Spinal cord (tissue), 10 donors: ENCODE results near the gene SPTBN1. TPM values are rescaled to one million over a fixed set of nuclear protein-coding genes. Genes with fewer than 3 reads are reported as not detected.
A peak's percentile ranks its signal among the peaks of the same experiment; 100 is the strongest.

Experiments
- DNase-seq, 6 donors: peaks; one replicate each; pipeline versions ENCODE4 v3.0.0 to v3.0.0-alpha.2; 2013 to 2015; ENCODE audit warnings: low spot score in 6 of 6, low read depth in 4 of 6
- H3K27ac ChIP-seq: one replicate; pipeline ENCODE4 v1.5.1; 2013; ENCODE audit warnings: low read depth, low read length, control low read depth
- H3K27me3 ChIP-seq: one replicate; pipeline ENCODE4 v1.6.1; 2013; ENCODE audit warnings: low read length; ENCODE audit not compliant: control insufficient read depth, insufficient read depth
- H3K36me3 ChIP-seq: one replicate; pipeline ENCODE4 v1.6.1; 2013; ENCODE audit warnings: low read length; ENCODE audit not compliant: control insufficient read depth, insufficient read depth
- H3K4me1 ChIP-seq: one replicate; pipeline ENCODE4 v1.6.1; 2013; ENCODE audit warnings: low read length; ENCODE audit not compliant: control insufficient read depth, insufficient read depth
- H3K4me3 ChIP-seq: one replicate; pipeline ENCODE4 v1.5.1; 2013; ENCODE audit warnings: low read depth, low read length, control low read depth
- H3K9me3 ChIP-seq: one replicate; pipeline ENCODE4 v1.6.1; 2013; ENCODE audit warnings: low read length; ENCODE audit not compliant: control insufficient read depth, insufficient read depth
- WGBS: methylation state at CpG from one replicate; pipeline ENCODE4 v1.1.5; 2013; ENCODE audit warnings: missing lambda C conversion rate; ENCODE audit not compliant: insufficient coverage; 5-methylcytosine and 5-hydroxymethylcytosine counted together
- polyA plus RNA-seq, 2 donors: library from polyadenylated mRNA; unstranded; fragments of 120-200 nt; gene quantifications; one replicate each; pipeline ENCODE4 v1.2.1, GENCODE V29; 2013; ENCODE audit not compliant: insufficient read length in 2 of 2
- total RNA-seq, 2 donors: library from RNA; depleted of rRNA in 1 of 2; stranded (reverse); fragments of 120-200 nt in 1 of 2; fragments of >200 nt in 1 of 2; gene quantifications; one replicate each; pipeline versions ENCODE4 v1.2.3 to v1.2.4, GENCODE V29; 2013 to 2014
- donor health status: healthy.

The SPTBN1 gene
- total and polyA plus RNA-seq, 4 donors: 351 to 501 (median 426) TPM

DNA sequence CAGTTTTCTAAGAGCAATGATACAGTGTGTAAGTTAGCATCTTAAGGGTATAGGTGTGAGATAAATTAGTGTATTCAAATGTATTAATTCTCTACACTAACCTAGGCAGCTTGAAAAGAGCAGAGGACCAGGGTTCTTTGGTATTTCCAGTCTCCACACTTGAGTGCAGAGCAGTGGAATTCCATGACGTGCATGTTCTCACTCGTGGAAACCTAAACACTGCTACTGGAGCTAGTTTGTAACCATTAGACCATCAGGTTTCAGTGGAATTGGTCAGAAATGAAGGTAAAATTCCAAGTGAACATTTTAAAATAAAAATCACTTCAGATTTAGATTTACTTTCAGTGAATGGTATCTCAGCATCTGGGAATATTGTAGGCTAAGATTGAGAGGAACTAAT, 9.0 kb downstream of the SPTBN1 start:
- H3K9me3 ChIP-seq: no peaks in the 10 kb centered on the region
- no peak overlapping the region for H3K27ac ChIP-seq
- WGBS: 60% methylated on average over 1 of the region's 2 CpGs

GRCh38 chr2:54466870-54467269, 10.7 kb downstream of the SPTBN1 start:
- no peak overlapping the region for H3K4me3 ChIP-seq
- H3K4me1 ChIP-seq: peaks cover 10% of the 10 kb centered on the region
- peak overlapping the region; percentile 4 for H3K27ac ChIP-seq
- peak in 1 of 6 donors; percentile 37 for DNase-seq
- no peaks in the 10 kb centered on the region for H3K36me3 ChIP-seq
- 15% methylated on average over 4 of the region's 4 CpGs for WGBS
- no peaks in the 10 kb centered on the region for H3K27me3 ChIP-seq
- no peaks in the 10 kb centered on the region for H3K9me3 ChIP-seq

More for the DNA sequence above, 9.0 kb downstream of the SPTBN1 start:
- Histone ChIP-seq H3K27me3 (no peaks in the 10 kb centered on the region), H3K36me3 (no peaks in the 10 kb centered on the region), H3K4me1 (peaks cover 16% of the 10 kb centered on the region), H3K4me3 (no peak overlapping the region)
- DNase-seq: no peak

GRCh38 chr2:54468673-54469072, 12.5 kb downstream of the SPTBN1 start:
- peak overlapping the region; percentile 29 for H3K27ac ChIP-seq
- no peaks in the 10 kb centered on the region for H3K36me3 ChIP-seq
- WGBS: no CpG with 5 or more reads among the region's 2 CpGs
- H3K4me3 ChIP-seq: no peak overlapping the region
- peaks cover 13% of the 10 kb centered on the region for H3K4me1 ChIP-seq
- no peaks in the 10 kb centered on the region for H3K9me3 ChIP-seq
- no peaks in the 10 kb centered on the region for H3K27me3 ChIP-seq
- DNase-seq: no peak

DNA sequence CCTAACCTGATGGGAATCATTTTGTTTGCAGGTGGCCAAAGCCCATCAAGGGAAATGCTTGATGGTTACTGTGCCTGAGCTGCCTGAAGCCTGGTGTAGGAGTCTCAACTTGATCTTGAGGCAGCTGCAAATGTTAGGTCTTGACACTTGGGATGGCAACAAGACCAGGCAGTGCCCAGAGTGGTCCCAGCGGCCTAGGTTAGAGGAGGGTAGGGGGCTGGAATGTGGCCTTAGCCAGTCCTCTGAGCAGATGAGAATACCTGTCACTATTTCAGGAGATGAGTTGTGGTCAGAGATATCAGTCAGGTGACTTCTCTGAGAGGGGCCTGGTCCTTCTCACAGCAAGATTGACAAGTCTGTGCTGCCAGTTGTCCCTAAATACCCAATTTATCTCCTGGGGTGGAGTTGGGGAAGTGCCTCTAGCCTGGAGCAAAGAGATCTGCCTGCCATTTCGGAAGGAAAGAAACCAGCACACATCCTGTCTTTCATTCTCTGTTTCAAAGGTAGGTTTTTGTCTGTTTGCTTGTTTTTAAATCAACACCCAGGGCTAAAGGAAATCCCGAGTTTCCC, 13.4 kb downstream of the SPTBN1 start:
- H3K9me3 ChIP-seq: no peaks in the 10 kb centered on the region
- no peaks in the 10 kb centered on the region for H3K27me3 ChIP-seq
- H3K27ac ChIP-seq: peak overlapping the region; percentile 29
- H3K4me1 ChIP-seq: peaks cover 13% of the 10 kb centered on the region
- no peak overlapping the region for H3K4me3 ChIP-seq
- no peak for DNase-seq
- no peaks in the 10 kb centered on the region for H3K36me3 ChIP-seq
- WGBS: 90% methylated on average over 1 of the region's 3 CpGs

DNA sequence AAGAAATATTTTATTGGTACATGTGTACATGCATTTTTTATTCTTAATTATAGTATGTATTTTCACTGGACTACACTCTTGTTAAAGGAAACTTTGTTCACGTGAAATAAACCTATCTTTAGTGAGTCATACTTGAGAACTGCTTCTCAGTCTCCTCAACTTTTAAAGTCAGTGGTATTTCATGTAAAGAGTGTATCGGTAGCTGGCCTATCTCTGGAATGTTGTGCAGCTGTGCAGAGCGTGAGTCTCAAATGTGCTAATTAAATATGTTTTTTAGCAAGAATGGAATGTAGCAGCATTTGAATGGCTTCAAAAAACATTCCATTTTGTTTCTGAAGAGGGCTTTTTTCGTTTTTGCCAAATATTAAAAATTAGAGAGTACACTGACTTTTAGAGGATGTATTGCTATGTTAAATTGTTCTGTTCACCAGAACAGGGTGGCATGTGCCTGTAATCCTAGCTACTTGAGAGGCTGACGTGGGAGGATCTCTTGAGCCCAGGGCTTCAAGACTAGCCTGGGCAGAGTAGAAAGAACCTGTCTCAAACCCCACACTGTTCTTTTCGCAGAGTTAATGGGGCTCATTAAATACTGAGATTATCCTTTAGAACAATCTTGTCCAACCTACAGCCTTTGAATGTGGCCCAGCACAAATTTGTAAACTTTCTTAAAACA, 14.3 kb downstream of the SPTBN1 start:
- peaks cover 13% of the 10 kb centered on the region for H3K4me1 ChIP-seq
- no peak for DNase-seq
- no peaks in the 10 kb centered on the region for H3K9me3 ChIP-seq
- H3K4me3 ChIP-seq: no peak overlapping the region
- WGBS: 80% methylated on average over 2 of the region's 6 CpGs
- no peaks in the 10 kb centered on the region for H3K27me3 ChIP-seq
- H3K36me3 ChIP-seq: no peaks in the 10 kb centered on the region
- peak overlapping the region; percentile 29 for H3K27ac ChIP-seq

- Histone ChIP-seq H3K27ac (peak overlapping the region; percentile 43), H3K4me3 (no peak overlapping the region)
These were observed 15.1 kb downstream of the SPTBN1 start for GRCh38 chr2:54471221-54471711.

GRCh38 chr2:54473851-54474250, 17.7 kb downstream of the SPTBN1 start:
- Histone ChIP-seq H3K9me3 (no peaks in the 10 kb centered on the region), H3K27me3 (no peaks in the 10 kb centered on the region), H3K36me3 (no peaks in the 10 kb centered on the region), H3K4me1 (peaks cover 12% of the 10 kb centered on the region), H3K4me3 (no peak overlapping the region), H3K27ac (no peak overlapping the region)
- WGBS: 67% methylated on average over 1 of the region's 1 CpG
- no peak for DNase-seq

More at GRCh38 chr2:54471221-54471711, 15.1 kb downstream of the SPTBN1 start:
- H3K4me1 ChIP-seq: peaks cover 13% of the 10 kb centered on the region
- peak in 2 of 6 donors; percentile 84 to 86 for DNase-seq
- H3K9me3 ChIP-seq: no peaks in the 10 kb centered on the region
- H3K27me3 ChIP-seq: no peaks in the 10 kb centered on the region
- no peaks in the 10 kb centered on the region for H3K36me3 ChIP-seq
- WGBS: 9% methylated on average over 1 of the region's 1 CpG

GRCh38 chr2:54475285-54475684, 19.2 kb downstream of the SPTBN1 start:
- WGBS: 80% methylated on average over 1 of the region's 3 CpGs
- Histone ChIP-seq H3K9me3 (no peaks in the 10 kb centered on the region), H3K27ac (no peak overlapping the region)

DNA sequence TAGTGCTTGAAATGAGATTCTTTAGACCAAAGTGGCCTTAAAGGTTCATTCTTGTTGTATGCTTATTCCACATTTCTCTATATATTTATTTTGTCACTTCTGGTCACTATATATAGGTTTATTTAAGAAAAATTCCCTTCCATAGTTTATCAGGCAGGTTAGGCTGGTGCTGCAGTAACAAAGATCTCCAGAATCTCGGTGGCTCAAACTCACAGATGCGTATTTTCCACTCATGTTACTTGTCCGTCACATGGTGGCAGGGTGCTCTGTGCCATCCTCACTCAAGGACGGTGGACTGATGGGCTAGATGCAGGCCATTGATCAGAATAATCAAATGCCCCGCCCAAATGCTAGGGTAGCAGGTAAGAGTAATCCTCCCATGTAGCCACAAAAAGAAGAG, 19.8 kb downstream of the SPTBN1 start:
- 100% methylated on average over 2 of the region's 5 CpGs for WGBS
- no peaks in the 10 kb centered on the region for H3K27me3 ChIP-seq
- no peaks in the 10 kb centered on the region for H3K36me3 ChIP-seq
- peaks cover 8% of the 10 kb centered on the region for H3K4me1 ChIP-seq
- DNase-seq: no peak
- no peak overlapping the region for H3K4me3 ChIP-seq
- no peaks in the 10 kb centered on the region for H3K9me3 ChIP-seq
- no peak overlapping the region for H3K27ac ChIP-seq

More at GRCh38 chr2:54475285-54475684, 19.2 kb downstream of the SPTBN1 start:
- no peak for DNase-seq
- Histone ChIP-seq H3K4me3 (no peak overlapping the region), H3K36me3 (no peaks in the 10 kb centered on the region), H3K27me3 (no peaks in the 10 kb centered on the region), H3K4me1 (peaks cover 7% of the 10 kb centered on the region)

DNA sequence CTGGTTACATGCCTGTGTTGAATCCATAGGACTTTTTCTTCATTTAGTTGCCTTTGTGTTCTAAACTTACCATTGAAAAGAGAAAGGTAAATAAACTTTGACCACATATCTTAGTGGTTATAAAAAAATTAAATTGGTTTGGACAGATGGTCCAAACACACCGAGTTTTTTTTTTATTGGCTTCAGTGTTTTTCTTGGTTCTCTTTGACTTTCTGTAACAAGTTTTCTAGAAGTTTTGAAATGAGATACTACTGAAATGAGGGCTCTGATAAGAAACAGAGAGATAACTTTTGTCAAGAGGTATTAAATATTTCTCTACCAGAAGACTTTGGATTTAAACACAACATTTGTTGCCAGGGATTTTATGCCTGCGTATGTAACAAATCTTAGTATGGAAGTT, 20.7 kb downstream of the SPTBN1 start:
- no CpG with 5 or more reads among the region's 2 CpGs for WGBS
- Histone ChIP-seq H3K4me1 (peaks cover 11% of the 10 kb centered on the region), H3K27me3 (no peaks in the 10 kb centered on the region), H3K36me3 (no peaks in the 10 kb centered on the region), H3K4me3 (no peak overlapping the region), H3K9me3 (no peaks in the 10 kb centered on the region), H3K27ac (no peak overlapping the region)
- DNase-seq: no peak
